NT2/D1 (cell line): ENCODE measurements around the gene TP53BP2.

ENCODE experiments used
- SUZ12 ChIP-seq: IDR thresholded peaks from 2 replicates; pipeline ENCODE4 v1.6.1; 2011; ENCODE audit not compliant: insufficient read length, insufficient read depth; ENCODE audit errors: extremely low read depth
- YY1 ChIP-seq: IDR thresholded peaks from 2 replicates; pipeline ENCODE4 v1.6.1; 2011; ENCODE audit not compliant: insufficient read length, insufficient read depth
- ZNF274 ChIP-seq: IDR thresholded peaks from 2 replicates; pipeline ENCODE4 v1.6.1; 2011; ENCODE audit warnings: mild to moderate bottlenecking, low read depth, low read length

- TF ChIP-seq SUZ12 (no peak), ZNF274 (no peak), YY1 (no peak)
Measured at GRCh38 chr1:223785808-223786207, 59.9 kb downstream of the TP53BP2 start.
